Common myeloid progenitor, CD34-positive (primary cell): ENCODE data around the gene SPATA1.
A peak's percentile ranks its signal among the peaks of the same experiment; 100 is the strongest.

Experiments
- CTCF ChIA-PET: fragments of 350-600 bp; sonication (Branson Sonifier 250); formaldehyde crosslinking; loops from one replicate; lab custom pipeline; 2021; ENCODE audit warnings: antibody characterized with exemption; lab: Charles Lee
- POLR2A ChIA-PET: fragments of 350-600 bp; sonication (Branson Sonifier 250); formaldehyde crosslinking; loops from one replicate; lab custom pipeline; 2021; ENCODE audit warnings: antibody characterized with exemption; lab: Charles Lee
- DNase-seq, 3 donors: peaks; one replicate each; pipeline versions ENCODE4 v3.0.0 to v3.0.0-alpha.2; 2013
- H3K27ac ChIP-seq, 2 experiments: 1 replicate in 1 of 2; 2 replicates in 1 of 2; pipeline ENCODE4 v1.7.0; 2013; ENCODE audit warnings: inconsistent platforms in 2 of 2, low read length in 2 of 2, mild to moderate bottlenecking in 2 of 2, low read depth in 1 of 2, moderate library complexity in 1 of 2; ENCODE audit not compliant: severe bottlenecking in 2 of 2, insufficient read depth in 1 of 2, poor library complexity in 1 of 2
- H3K27me3 ChIP-seq, 5 experiments: replicated peaks in 2 of 5; 1 replicate in 3 of 5; 2 replicates in 2 of 5; pipeline versions ENCODE4 v1.6.1 to v1.7.0; 2013; ENCODE audit warnings: low read length in 4 of 5, mild to moderate bottlenecking in 2 of 5, moderate library complexity in 2 of 5, inconsistent platforms in 1 of 5; ENCODE audit not compliant: insufficient read depth in 5 of 5, control insufficient read depth in 4 of 5
- H3K36me3 ChIP-seq, 4 experiments: 1 replicate in 2 of 4; 2 replicates in 2 of 4; pipeline versions ENCODE4 v1.6.1 to v1.7.0; 2013; ENCODE audit warnings: low read length in 3 of 4, control low read depth in 1 of 4, mild to moderate bottlenecking in 1 of 4; ENCODE audit not compliant: control insufficient read depth in 4 of 4, insufficient read depth in 4 of 4
- H3K4me1 ChIP-seq, 4 experiments: 1 replicate in 3 of 4; 2 replicates in 1 of 4; pipeline versions ENCODE4 v1.6.1 to v1.7.1; 2013; ENCODE audit warnings: low read length in 3 of 4, mild to moderate bottlenecking in 3 of 4, control low read depth in 1 of 4, inconsistent platforms in 1 of 4, moderate library complexity in 1 of 4; ENCODE audit not compliant: control insufficient read depth in 4 of 4, insufficient read depth in 4 of 4; ENCODE audit errors: control extremely low read depth in 1 of 4
- H3K4me3 ChIP-seq, 7 experiments: 1 replicate in 4 of 7; 2 replicates in 3 of 7; pipeline versions ENCODE4 v1.5.1 to v1.7.0; 2013; ENCODE audit warnings: mild to moderate bottlenecking in 7 of 7, low read length in 6 of 7, moderate library complexity in 6 of 7, inconsistent platforms in 2 of 7, low read depth in 2 of 7, control low read depth in 1 of 7; ENCODE audit not compliant: insufficient read depth in 4 of 7, control insufficient read depth in 1 of 7; ENCODE audit errors: extremely low read depth in 1 of 7
- H3K9me3 ChIP-seq, 5 experiments: 1 replicate in 4 of 5; 2 replicates in 1 of 5; pipeline versions ENCODE4 v1.6.1 to v1.7.1; 2013; ENCODE audit warnings: low read length in 4 of 5, mild to moderate bottlenecking in 2 of 5, inconsistent platforms in 1 of 5, low read depth in 1 of 5, moderate library complexity in 1 of 5; ENCODE audit not compliant: control insufficient read depth in 4 of 5, insufficient read depth in 2 of 5; ENCODE audit errors: control extremely low read depth in 1 of 5
- WGBS: methylation state at CpG from one replicate; pipeline ENCODE4 v1.1.5; 2013; ENCODE audit not compliant: insufficient coverage; 5-methylcytosine and 5-hydroxymethylcytosine counted together

The SPATA1 gene

GRCh38 chr1:84573481-84573966 lies 67.3 kb downstream of the SPATA1 start:
- peak in 1 of 3 donors; percentile 26 for DNase-seq
- ChIA-PET POLR2A (interaction anchor here (0.5 to 1.4 kb wide), 3 partner anchors 10 to 480 kb away, joined by 3 to 6 read pairs (median 4); partner anchors contain the start of genes GNG5 and SPATA1), CTCF (interaction anchor here (0.9 to 1.3 kb wide), 2 partner anchors 139 to 371 kb away, joined by 3 read pairs; no protein-coding TSS in a partner anchor)
- H3K4me3 ChIP-seq = peak overlapping the region; percentile 57 to 86 (median 80)
- H3K36me3 ChIP-seq = peaks cover 7 to 13% (median 11%) of the 10 kb centered on the region in 4 experiments
- H3K27me3 ChIP-seq = no peaks in the 10 kb centered on the region
- no peaks in the 10 kb centered on the region for H3K9me3 ChIP-seq
- H3K4me1 ChIP-seq = peaks cover 11 to 30% (median 18%) of the 10 kb centered on the region in 4 experiments
- H3K27ac ChIP-seq = peak overlapping the region; percentile 89 to 96
- 3% methylated on average over 4 of the region's 5 CpGs for WGBS

- CTCF ChIA-PET = interaction anchor here (1.0 to 1.3 kb wide), 3 partner anchors 68 to 371 kb away, joined by 3 to 4 read pairs (median 4); partner anchors contain the start of genes GNG5 and SPATA1
- Histone ChIP-seq H3K9me3 (no peaks in the 10 kb centered on the region), H3K27ac (peak within 1 kb of the TSS; percentile 89 to 96), H3K4me3 (peak within 1 kb of the TSS; percentile 57 to 86 (median 81)), H3K4me1 (peaks cover 11 to 30% (median 18%) of the 10 kb centered on the region in 4 experiments), H3K36me3 (peaks cover 4 to 10% (median 6%) of the 10 kb centered on the region in 4 experiments), H3K27me3 (no peaks in the 10 kb centered on the region)
- peak; percentile 88 to 94 (median 94) for DNase-seq
- under 1% methylated on average over 50 of the region's 67 CpGs for WGBS
- POLR2A ChIA-PET = interaction anchor here (0.5 to 1.4 kb wide), 3 partner anchors 9 to 481 kb away, joined by 3 to 6 read pairs (median 4); partner anchors contain the start of genes GNG5 and SPATA1
Observed at GRCh38 chr1:84573967-84574842, 68.0 kb downstream of the SPATA1 start, which contains the start of gene CTBS. Gene CTBS, minus strand, starts transcription at chr1:84574440. Its CDS starts 25 bp downstream, at chr1:84574415.

- H3K9me3 ChIP-seq = no peaks in the 10 kb centered on the region
- 89% methylated on average over 4 of the region's 7 CpGs for WGBS
- peaks cover 11 to 30% (median 18%) of the 10 kb centered on the region in 4 experiments for H3K4me1 ChIP-seq
- peaks cover 0 to 7% (median 3%) of the 10 kb centered on the region in 4 experiments for H3K36me3 ChIP-seq
- CTCF ChIA-PET = interaction anchor here (1.0 to 1.3 kb wide), 5 partner anchors 29 to 370 kb away, joined by 3 to 4 read pairs (median 4); partner anchors contain the start of genes GNG5 and SPATA1
- H3K27me3 ChIP-seq = no peaks in the 10 kb centered on the region
- peak overlapping the region in 6 of 7 experiments; percentile 64 to 85 (median 70) for H3K4me3 ChIP-seq
- no peak for DNase-seq
- peak overlapping the region; percentile 69 to 77 for H3K27ac ChIP-seq
- POLR2A ChIA-PET = no interaction called here
Observed at GRCh38 chr1:84574936-84575335, 68.8 kb downstream of the SPATA1 start.

- Histone ChIP-seq H3K4me3 (no peak overlapping the region), H3K27ac (no peak overlapping the region), H3K27me3 (no peaks in the 10 kb centered on the region), H3K4me1 (no peaks in the 10 kb centered on the region), H3K36me3 (peaks cover 0 to 2% (median 0%) of the 10 kb centered on the region in 4 experiments), H3K9me3 (peaks cover 0 to 5% (median 0%) of the 10 kb centered on the region in 5 experiments)
- no peak for DNase-seq
- POLR2A ChIA-PET = no interaction called here
- CTCF ChIA-PET = no interaction called here
- 100% methylated on average over 1 of the region's 3 CpGs for WGBS
Observed at GRCh38 chr1:84581648-84582047, 75.5 kb downstream of the SPATA1 start.

GRCh38 chr1:84582802-84583587 lies 76.8 kb downstream of the SPATA1 start:
- no peak for DNase-seq
- CTCF ChIA-PET = no interaction called here
- POLR2A ChIA-PET = interaction anchor here (1.5 kb wide), 1 partner anchor 9 kb away, joined by 4 read pairs; the partner anchor contains the start of gene CTBS
- Histone ChIP-seq H3K36me3 (peaks cover 0 to 2% (median 0%) of the 10 kb centered on the region in 4 experiments), H3K27ac (no peak overlapping the region), H3K9me3 (peaks cover 0 to 5% (median 0%) of the 10 kb centered on the region in 5 experiments), H3K27me3 (no peaks in the 10 kb centered on the region), H3K4me1 (no peaks in the 10 kb centered on the region), H3K4me3 (no peak overlapping the region)
- WGBS = 94% methylated on average over 3 of the region's 7 CpGs

GRCh38 chr1:84583648-84584047 lies 77.5 kb downstream of the SPATA1 start:
- no peaks in the 10 kb centered on the region for H3K27me3 ChIP-seq
- H3K27ac ChIP-seq = no peak overlapping the region
- no peak overlapping the region for H3K4me3 ChIP-seq
- ChIA-PET CTCF (no interaction called here), POLR2A (interaction anchor here (1.5 kb wide), 1 partner anchor 9 kb away, joined by 4 read pairs; the partner anchor contains the start of gene CTBS)
- no peak for DNase-seq
- peaks cover 0 to 2% (median 0%) of the 10 kb centered on the region in 4 experiments for H3K36me3 ChIP-seq
- WGBS = 97% methylated on average over 10 of the region's 10 CpGs
- H3K9me3 ChIP-seq = peaks cover 0 to 5% (median 0%) of the 10 kb centered on the region in 5 experiments
- no peaks in the 10 kb centered on the region for H3K4me1 ChIP-seq
